ENCODE results near the gene EMC7.
"Not testable (repeated sequence)": the region's sequence is repeated elsewhere in the genome, so short reads cannot be mapped to it uniquely, and the experiment has no call there.

EMC7 gene

GRCh38 chr15:34101366-34102174 lies at the start of gene EMC7, which contains the start of gene PGBD4:
TSS of gene EMC7 (minus strand) at chr15:34101862. CDS start at chr15:34101839, 23 bp downstream.
TSS of gene PGBD4 (plus strand) at chr15:34102083. CDS start at chr15:34102532, 449 bp downstream.
- Mint-ChIP-seq H3K27me3 (no peaks in the 10 kb centered on the region), H3K27ac (ENCODE audit: low read depth) (peak within 1 kb of the TSS; percentile 96), H3K4me1 (peaks cover 28% of the 10 kb centered on the region), H3K4me3 (peak within 1 kb of the TSS; percentile 99), H3K36me3 (ENCODE audit: insufficient read depth) (peaks cover 29% of the 10 kb centered on the region), H3K9me3 (peaks cover 5% of the 10 kb centered on the region)
- DNase-seq (ENCODE audit: low spot score in 2 of 2): peak; percentile 99
- ATAC-seq (replicated peaks; ENCODE audit: extremely low read depth, poor library complexity, severe bottlenecking): peak; percentile 99

GRCh38 chr15:34147371-34148140 lies 45.9 kb upstream of the EMC7 start:
- no peaks in the 10 kb centered on the region for H3K9me3 Mint-ChIP-seq
- no peak for DNase-seq (ENCODE audit: low spot score in 2 of 2)
- H3K4me1 Mint-ChIP-seq: no peaks in the 10 kb centered on the region
- H3K27me3 Mint-ChIP-seq: no peaks in the 10 kb centered on the region
- H3K36me3 Mint-ChIP-seq (ENCODE audit: insufficient read depth): peaks cover 50% of the 10 kb centered on the region
- ATAC-seq (replicated peaks; ENCODE audit: extremely low read depth, poor library complexity, severe bottlenecking): no peak
- no peak overlapping the region for H3K27ac Mint-ChIP-seq (ENCODE audit: low read depth)
- H3K4me3 Mint-ChIP-seq: no peak overlapping the region

- H3K4me1 Mint-ChIP-seq: no peaks in the 10 kb centered on the region
- no peak for ATAC-seq (replicated peaks; ENCODE audit: extremely low read depth, poor library complexity, severe bottlenecking)
- no peaks in the 10 kb centered on the region for H3K9me3 Mint-ChIP-seq
- no peaks in the 10 kb centered on the region for H3K27me3 Mint-ChIP-seq
- peaks cover 2% of the 10 kb centered on the region for H3K36me3 Mint-ChIP-seq (ENCODE audit: insufficient read depth)
- no peak for DNase-seq (ENCODE audit: low spot score in 2 of 2)
- no peak overlapping the region for H3K4me3 Mint-ChIP-seq
- H3K27ac Mint-ChIP-seq (ENCODE audit: low read depth): no peak overlapping the region
These were observed 31.8 kb upstream of the EMC7 start for GRCh38 chr15:34133511-34133910.

- Mint-ChIP-seq H3K9me3 (no peaks in the 10 kb centered on the region), H3K27ac (ENCODE audit: low read depth) (no peak overlapping the region), H3K4me3 (no peak overlapping the region), H3K36me3 (ENCODE audit: insufficient read depth) (no peaks in the 10 kb centered on the region), H3K27me3 (no peaks in the 10 kb centered on the region), H3K4me1 (no peaks in the 10 kb centered on the region)
- DNase-seq (ENCODE audit: low spot score in 2 of 2) (no peak), ATAC-seq (replicated peaks; ENCODE audit: extremely low read depth, poor library complexity, severe bottlenecking) (no peak)
These were observed 31.2 kb upstream of the EMC7 start for GRCh38 chr15:34132881-34133280.

GRCh38 chr15:34128898-34129297 lies 27.2 kb upstream of the EMC7 start:
- H3K9me3 Mint-ChIP-seq: peaks cover 5% of the 10 kb centered on the region
- H3K27ac Mint-ChIP-seq (ENCODE audit: low read depth): no peak overlapping the region
- no peak for DNase-seq (ENCODE audit: low spot score in 2 of 2)
- H3K4me1 Mint-ChIP-seq: no peaks in the 10 kb centered on the region
- no peaks in the 10 kb centered on the region for H3K36me3 Mint-ChIP-seq (ENCODE audit: insufficient read depth)
- no peak overlapping the region for H3K4me3 Mint-ChIP-seq
- no peaks in the 10 kb centered on the region for H3K27me3 Mint-ChIP-seq
- no peak for ATAC-seq (replicated peaks; ENCODE audit: extremely low read depth, poor library complexity, severe bottlenecking)

- H3K27me3 Mint-ChIP-seq: peaks cover 10% of the 10 kb centered on the region
- H3K9me3 Mint-ChIP-seq: peaks cover 5% of the 10 kb centered on the region
- H3K4me1 Mint-ChIP-seq: no peaks in the 10 kb centered on the region
- no peak overlapping the region for H3K4me3 Mint-ChIP-seq
- no peaks in the 10 kb centered on the region for H3K36me3 Mint-ChIP-seq (ENCODE audit: insufficient read depth)
- H3K27ac Mint-ChIP-seq (ENCODE audit: low read depth): no peak overlapping the region
- DNase-seq (ENCODE audit: low spot score in 2 of 2) (no peak), ATAC-seq (replicated peaks; ENCODE audit: extremely low read depth, poor library complexity, severe bottlenecking) (no peak)
These were observed 24.9 kb upstream of the EMC7 start for GRCh38 chr15:34126522-34126921.

GRCh38 chr15:34125945-34126344 lies 24.3 kb upstream of the EMC7 start:
- peaks cover 13% of the 10 kb centered on the region for H3K27me3 Mint-ChIP-seq
- no peak overlapping the region for H3K4me3 Mint-ChIP-seq
- ATAC-seq (replicated peaks; ENCODE audit: extremely low read depth, poor library complexity, severe bottlenecking) (no peak), DNase-seq (ENCODE audit: low spot score in 2 of 2) (no peak)
- no peaks in the 10 kb centered on the region for H3K36me3 Mint-ChIP-seq (ENCODE audit: insufficient read depth)
- H3K27ac Mint-ChIP-seq (ENCODE audit: low read depth): no peak overlapping the region
- H3K9me3 Mint-ChIP-seq: peaks cover 5% of the 10 kb centered on the region
- no peaks in the 10 kb centered on the region for H3K4me1 Mint-ChIP-seq

- Mint-ChIP-seq H3K4me3 (no peak overlapping the region), H3K27me3 (peaks cover 25% of the 10 kb centered on the region), H3K36me3 (ENCODE audit: insufficient read depth) (no peaks in the 10 kb centered on the region), H3K9me3 (peaks cover 5% of the 10 kb centered on the region), H3K4me1 (no peaks in the 10 kb centered on the region), H3K27ac (ENCODE audit: low read depth) (no peak overlapping the region)
- DNase-seq (ENCODE audit: low spot score in 2 of 2) (no peak), ATAC-seq (replicated peaks; ENCODE audit: extremely low read depth, poor library complexity, severe bottlenecking) (no peak)
These were observed 23.0 kb upstream of the EMC7 start for GRCh38 chr15:34124651-34125050.

GRCh38 chr15:34122771-34123183 lies 21.1 kb upstream of the EMC7 start:
- no peak for DNase-seq (ENCODE audit: low spot score in 2 of 2)
- Mint-ChIP-seq H3K4me3 (no peak overlapping the region), H3K27me3 (peaks cover 27% of the 10 kb centered on the region), H3K36me3 (ENCODE audit: insufficient read depth) (no peaks in the 10 kb centered on the region), H3K9me3 (peaks cover 5% of the 10 kb centered on the region), H3K4me1 (no peaks in the 10 kb centered on the region), H3K27ac (ENCODE audit: low read depth) (no peak overlapping the region)
- ATAC-seq (replicated peaks; ENCODE audit: extremely low read depth, poor library complexity, severe bottlenecking): no peak

- not testable (repeated sequence) for H3K9me3 Mint-ChIP-seq; ATAC-seq (replicated peaks; ENCODE audit: extremely low read depth, poor library complexity, severe bottlenecking); H3K27ac Mint-ChIP-seq (ENCODE audit: low read depth); H3K4me1 Mint-ChIP-seq; H3K4me3 Mint-ChIP-seq; DNase-seq (ENCODE audit: low spot score in 2 of 2); H3K36me3 Mint-ChIP-seq (ENCODE audit: insufficient read depth)
- H3K27me3 Mint-ChIP-seq: peaks cover 35% of the 10 kb centered on the region
These were observed 20.1 kb upstream of the EMC7 start for GRCh38 chr15:34121786-34122185.

- H3K27ac Mint-ChIP-seq (ENCODE audit: low read depth); H3K4me1 Mint-ChIP-seq; DNase-seq (ENCODE audit: low spot score in 2 of 2); H3K36me3 Mint-ChIP-seq (ENCODE audit: insufficient read depth); H3K9me3 Mint-ChIP-seq; ATAC-seq (replicated peaks; ENCODE audit: extremely low read depth, poor library complexity, severe bottlenecking); H3K4me3 Mint-ChIP-seq: not testable (repeated sequence)
- peaks cover 35% of the 10 kb centered on the region for H3K27me3 Mint-ChIP-seq
These were observed 18.8 kb upstream of the EMC7 start for GRCh38 chr15:34120420-34120819.

GRCh38 chr15:34119291-34119690 lies 17.6 kb upstream of the EMC7 start:
- Mint-ChIP-seq H3K36me3 (ENCODE audit: insufficient read depth) (no peaks in the 10 kb centered on the region), H3K4me3 (no peak overlapping the region), H3K4me1 (no peaks in the 10 kb centered on the region), H3K9me3 (no peaks in the 10 kb centered on the region), H3K27me3 (peaks cover 41% of the 10 kb centered on the region), H3K27ac (ENCODE audit: low read depth) (no peak overlapping the region)
- ATAC-seq (replicated peaks; ENCODE audit: extremely low read depth, poor library complexity, severe bottlenecking) (no peak), DNase-seq (ENCODE audit: low spot score in 2 of 2) (no peak)

- no peak overlapping the region for H3K4me3 Mint-ChIP-seq
- H3K36me3 Mint-ChIP-seq (ENCODE audit: insufficient read depth): no peaks in the 10 kb centered on the region
- peaks cover 54% of the 10 kb centered on the region for H3K27me3 Mint-ChIP-seq
- H3K9me3 Mint-ChIP-seq: no peaks in the 10 kb centered on the region
- H3K27ac Mint-ChIP-seq (ENCODE audit: low read depth): no peak overlapping the region
- no peak for ATAC-seq (replicated peaks; ENCODE audit: extremely low read depth, poor library complexity, severe bottlenecking)
- no peak for DNase-seq (ENCODE audit: low spot score in 2 of 2)
- no peaks in the 10 kb centered on the region for H3K4me1 Mint-ChIP-seq
These were observed 15.0 kb upstream of the EMC7 start for GRCh38 chr15:34116620-34117019.

Measured in central memory CD8-positive, alpha-beta T cell (primary cell).